ENCODE measurements around the gene VPS29.

VPS29 gene

GRCh38 chr12:110444455-110444854 lies 57.5 kb downstream of the VPS29 start:
- no peak for DNase-seq (ENCODE audit: low read depth)

Measured in HS-27A (cell line).